ENCODE data around the gene TMEM178B.

- TF ChIP-seq, protein P1, sequence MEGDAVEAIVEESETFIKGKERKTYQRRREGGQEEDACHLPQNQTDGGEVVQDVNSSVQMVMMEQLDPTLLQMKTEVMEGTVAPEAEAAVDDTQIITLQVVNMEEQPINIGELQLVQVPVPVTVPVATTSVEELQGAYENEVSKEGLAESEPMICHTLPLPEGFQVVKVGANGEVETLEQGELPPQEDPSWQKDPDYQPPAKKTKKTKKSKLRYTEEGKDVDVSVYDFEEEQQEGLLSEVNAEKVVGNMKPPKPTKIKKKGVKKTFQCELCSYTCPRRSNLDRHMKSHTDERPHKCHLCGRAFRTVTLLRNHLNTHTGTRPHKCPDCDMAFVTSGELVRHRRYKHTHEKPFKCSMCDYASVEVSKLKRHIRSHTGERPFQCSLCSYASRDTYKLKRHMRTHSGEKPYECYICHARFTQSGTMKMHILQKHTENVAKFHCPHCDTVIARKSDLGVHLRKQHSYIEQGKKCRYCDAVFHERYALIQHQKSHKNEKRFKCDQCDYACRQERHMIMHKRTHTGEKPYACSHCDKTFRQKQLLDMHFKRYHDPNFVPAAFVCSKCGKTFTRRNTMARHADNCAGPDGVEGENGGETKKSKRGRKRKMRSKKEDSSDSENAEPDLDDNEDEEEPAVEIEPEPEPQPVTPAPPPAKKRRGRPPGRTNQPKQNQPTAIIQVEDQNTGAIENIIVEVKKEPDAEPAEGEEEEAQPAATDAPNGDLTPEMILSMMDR (IDR thresholded peaks at IDR 0.05), result no peak
- TF ChIP-seq POLR2A (IDR thresholded peaks at IDR 0.05), result no peak
These were observed 277.3 kb downstream of the TMEM178B start for GRCh38 chr7:141351175-141351574.

Measured in thyroid gland (tissue), 4 donors.